ENCODE data around the gene CHML. TPM values are rescaled to one million over a fixed set of nuclear protein-coding genes. Genes with fewer than 3 reads are reported as not detected.

CHML gene, protein sequence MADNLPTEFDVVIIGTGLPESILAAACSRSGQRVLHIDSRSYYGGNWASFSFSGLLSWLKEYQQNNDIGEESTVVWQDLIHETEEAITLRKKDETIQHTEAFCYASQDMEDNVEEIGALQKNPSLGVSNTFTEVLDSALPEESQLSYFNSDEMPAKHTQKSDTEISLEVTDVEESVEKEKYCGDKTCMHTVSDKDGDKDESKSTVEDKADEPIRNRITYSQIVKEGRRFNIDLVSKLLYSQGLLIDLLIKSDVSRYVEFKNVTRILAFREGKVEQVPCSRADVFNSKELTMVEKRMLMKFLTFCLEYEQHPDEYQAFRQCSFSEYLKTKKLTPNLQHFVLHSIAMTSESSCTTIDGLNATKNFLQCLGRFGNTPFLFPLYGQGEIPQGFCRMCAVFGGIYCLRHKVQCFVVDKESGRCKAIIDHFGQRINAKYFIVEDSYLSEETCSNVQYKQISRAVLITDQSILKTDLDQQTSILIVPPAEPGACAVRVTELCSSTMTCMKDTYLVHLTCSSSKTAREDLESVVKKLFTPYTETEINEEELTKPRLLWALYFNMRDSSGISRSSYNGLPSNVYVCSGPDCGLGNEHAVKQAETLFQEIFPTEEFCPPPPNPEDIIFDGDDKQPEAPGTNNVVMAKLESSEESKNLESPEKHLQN
- 10 to 100 TPM in 2 of 4 donors, 1 to 10 TPM in 2; 6.2 to 13.0 (median 9.4) TPM for total RNA-seq

- TF ChIP-seq, protein P1, sequence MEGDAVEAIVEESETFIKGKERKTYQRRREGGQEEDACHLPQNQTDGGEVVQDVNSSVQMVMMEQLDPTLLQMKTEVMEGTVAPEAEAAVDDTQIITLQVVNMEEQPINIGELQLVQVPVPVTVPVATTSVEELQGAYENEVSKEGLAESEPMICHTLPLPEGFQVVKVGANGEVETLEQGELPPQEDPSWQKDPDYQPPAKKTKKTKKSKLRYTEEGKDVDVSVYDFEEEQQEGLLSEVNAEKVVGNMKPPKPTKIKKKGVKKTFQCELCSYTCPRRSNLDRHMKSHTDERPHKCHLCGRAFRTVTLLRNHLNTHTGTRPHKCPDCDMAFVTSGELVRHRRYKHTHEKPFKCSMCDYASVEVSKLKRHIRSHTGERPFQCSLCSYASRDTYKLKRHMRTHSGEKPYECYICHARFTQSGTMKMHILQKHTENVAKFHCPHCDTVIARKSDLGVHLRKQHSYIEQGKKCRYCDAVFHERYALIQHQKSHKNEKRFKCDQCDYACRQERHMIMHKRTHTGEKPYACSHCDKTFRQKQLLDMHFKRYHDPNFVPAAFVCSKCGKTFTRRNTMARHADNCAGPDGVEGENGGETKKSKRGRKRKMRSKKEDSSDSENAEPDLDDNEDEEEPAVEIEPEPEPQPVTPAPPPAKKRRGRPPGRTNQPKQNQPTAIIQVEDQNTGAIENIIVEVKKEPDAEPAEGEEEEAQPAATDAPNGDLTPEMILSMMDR (IDR thresholded peaks at IDR 0.05; ENCODE audit: low read depth) = no peak
Measured at GRCh38 chr1:241640149-241640866, at the start of gene CHML, which contains the start of gene OPN3. Gene CHML, minus strand, starts transcription at chr1:241640369. Its CDS starts 4,603 bp downstream, at chr1:241635766. Gene OPN3, minus strand, starts transcription at chr1:241640369. Its CDS starts 115 bp downstream, at chr1:241640254.

DNA sequence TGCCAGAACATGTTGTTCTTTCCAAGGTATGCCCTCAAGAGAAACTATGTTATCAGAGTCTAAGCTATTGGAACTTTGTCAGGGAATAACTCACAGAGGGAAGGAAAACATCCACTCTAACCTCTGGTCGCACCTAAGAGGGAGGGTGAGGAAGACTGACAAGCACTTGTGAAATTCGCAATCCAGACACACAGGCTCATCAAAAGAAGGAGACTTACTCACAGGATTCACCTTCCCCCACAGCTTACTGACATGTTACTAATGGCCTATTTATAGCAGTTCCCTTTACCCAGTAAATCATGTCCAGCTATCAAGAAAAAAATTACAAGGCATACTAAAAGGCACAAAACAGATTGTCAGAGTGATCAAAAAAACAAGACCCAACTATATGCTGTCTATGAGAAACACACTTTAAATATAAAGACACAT lies 48.8 kb upstream of the CHML start:
- TF ChIP-seq, protein P1 (IDR thresholded peaks at IDR 0.05; ENCODE audit: low read depth) = no peak

DNA sequence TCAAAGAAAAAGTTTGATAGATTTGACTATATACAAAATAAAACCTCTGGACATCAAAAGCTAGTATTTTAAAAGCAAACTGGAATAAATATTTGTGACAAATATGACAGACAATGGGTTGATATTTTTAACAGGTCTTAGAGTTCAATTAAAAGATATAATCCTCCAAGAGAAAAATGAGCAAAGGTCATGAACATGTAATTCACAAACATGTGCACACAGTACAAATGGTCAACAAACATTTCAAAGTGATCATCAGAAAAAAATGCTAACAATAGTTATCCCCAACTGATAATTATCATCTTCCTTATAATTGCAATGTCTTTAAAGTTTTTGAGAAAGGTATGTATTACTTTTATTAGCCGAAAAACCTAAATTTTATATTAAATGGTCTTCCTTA lies 43.9 kb upstream of the CHML start:
- TF ChIP-seq, protein P1 (IDR thresholded peaks at IDR 0.05; ENCODE audit: low read depth) = no peak

GRCh38 chr1:241682921-241683320 lies 42.8 kb upstream of the CHML start:
- TF ChIP-seq, protein P1 (IDR thresholded peaks at IDR 0.05; ENCODE audit: low read depth) = no peak

DNA sequence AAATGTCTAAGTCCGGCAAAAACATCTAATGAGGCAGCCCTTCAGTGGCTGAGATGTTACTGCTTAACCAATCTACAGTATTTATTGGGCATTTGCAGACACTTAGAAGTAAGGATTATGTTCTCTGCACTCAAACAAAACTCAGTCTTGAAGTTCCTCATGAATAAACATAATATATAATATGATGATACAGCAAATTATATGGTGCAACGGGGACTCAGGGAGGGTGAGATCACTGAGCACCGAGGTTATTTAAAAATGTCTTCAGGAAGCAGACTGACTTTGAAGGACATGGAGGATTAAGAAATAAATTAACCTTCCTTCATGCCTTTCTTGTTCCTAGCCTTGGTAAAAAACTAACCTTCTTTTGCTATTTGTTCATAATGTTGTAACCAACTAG lies 39.8 kb upstream of the CHML start:
- TF ChIP-seq, protein P1 (IDR thresholded peaks at IDR 0.05; ENCODE audit: low read depth) = no peak

- TF ChIP-seq, protein P1 (IDR thresholded peaks at IDR 0.05; ENCODE audit: low read depth) = no peak
Measured at GRCh38 chr1:241679404-241679803, 39.2 kb upstream of the CHML start.

DNA sequence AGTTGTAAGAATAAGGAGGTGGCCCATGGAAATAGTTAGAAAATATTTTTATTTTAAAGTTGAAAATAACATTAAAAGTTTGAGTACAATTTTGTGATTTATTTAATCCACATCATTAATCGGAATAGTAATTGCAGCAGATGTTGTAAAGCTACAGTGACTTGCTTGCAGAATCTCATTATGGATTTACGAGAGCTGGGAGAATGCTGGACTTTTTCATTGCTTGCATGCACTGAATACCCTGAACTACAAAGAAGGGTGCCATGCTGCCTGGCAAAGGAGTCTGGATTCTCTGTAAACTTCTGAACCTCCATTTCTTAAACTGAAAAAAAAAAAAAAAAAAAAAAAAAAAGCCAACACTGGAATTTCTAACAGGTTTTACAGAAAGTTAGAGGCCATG lies 38.4 kb upstream of the CHML start:
- TF ChIP-seq, protein P1 (IDR thresholded peaks at IDR 0.05; ENCODE audit: low read depth) = no peak
